ENCODE results near the gene CYSRT1.
A peak's percentile ranks its signal among the peaks of the same experiment; 100 is the strongest.

CYSRT1 gene

DNA sequence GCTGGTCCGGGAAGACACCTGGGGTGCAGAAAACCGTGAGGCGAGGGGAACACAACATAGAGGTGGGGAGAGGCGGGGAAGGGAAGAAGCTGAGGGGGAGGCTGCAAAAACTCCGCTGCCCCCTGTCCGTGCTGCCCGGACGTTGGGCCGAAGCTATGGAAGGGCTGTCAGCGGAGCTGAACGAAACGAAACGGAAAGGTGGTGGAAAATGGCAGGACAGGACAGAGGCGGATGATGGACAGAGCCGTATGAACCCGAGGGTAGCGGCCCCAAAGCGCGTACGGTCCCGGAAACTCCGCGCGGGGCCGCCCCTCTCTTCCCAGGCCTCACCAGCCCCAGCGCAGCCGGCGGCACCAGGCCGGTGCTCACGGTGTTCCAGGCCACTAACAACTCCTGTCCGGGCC lies 36.9 kb upstream of the CYSRT1 start:
- ATAC-seq (ENCODE audit: low read depth) (peak; percentile 5), DNase-seq (ENCODE audit: low spot score) (no peak)
- no peaks in the 10 kb centered on the region for H3K9me3 ChIP-seq (ENCODE audit: severe bottlenecking)
- H3K36me3 ChIP-seq (ENCODE audit: low read depth) = peaks cover 23% of the 10 kb centered on the region
- TF ChIP-seq, protein P1, sequence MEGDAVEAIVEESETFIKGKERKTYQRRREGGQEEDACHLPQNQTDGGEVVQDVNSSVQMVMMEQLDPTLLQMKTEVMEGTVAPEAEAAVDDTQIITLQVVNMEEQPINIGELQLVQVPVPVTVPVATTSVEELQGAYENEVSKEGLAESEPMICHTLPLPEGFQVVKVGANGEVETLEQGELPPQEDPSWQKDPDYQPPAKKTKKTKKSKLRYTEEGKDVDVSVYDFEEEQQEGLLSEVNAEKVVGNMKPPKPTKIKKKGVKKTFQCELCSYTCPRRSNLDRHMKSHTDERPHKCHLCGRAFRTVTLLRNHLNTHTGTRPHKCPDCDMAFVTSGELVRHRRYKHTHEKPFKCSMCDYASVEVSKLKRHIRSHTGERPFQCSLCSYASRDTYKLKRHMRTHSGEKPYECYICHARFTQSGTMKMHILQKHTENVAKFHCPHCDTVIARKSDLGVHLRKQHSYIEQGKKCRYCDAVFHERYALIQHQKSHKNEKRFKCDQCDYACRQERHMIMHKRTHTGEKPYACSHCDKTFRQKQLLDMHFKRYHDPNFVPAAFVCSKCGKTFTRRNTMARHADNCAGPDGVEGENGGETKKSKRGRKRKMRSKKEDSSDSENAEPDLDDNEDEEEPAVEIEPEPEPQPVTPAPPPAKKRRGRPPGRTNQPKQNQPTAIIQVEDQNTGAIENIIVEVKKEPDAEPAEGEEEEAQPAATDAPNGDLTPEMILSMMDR (IDR thresholded peaks at IDR 0.05; ENCODE audit: poor library complexity, severe bottlenecking) = no peak
- no peaks in the 10 kb centered on the region for H3K27me3 ChIP-seq (ENCODE audit: insufficient read depth, poor library complexity, severe bottlenecking)
- peaks cover 5% of the 10 kb centered on the region for H3K4me1 ChIP-seq (ENCODE audit: insufficient read depth, poor library complexity, severe bottlenecking)
- H3K27ac ChIP-seq (ENCODE audit: poor library complexity, severe bottlenecking) = peak overlapping the region; percentile 73
- H3K4me3 ChIP-seq (ENCODE audit: severe bottlenecking) = peak overlapping the region; percentile 52

DNA sequence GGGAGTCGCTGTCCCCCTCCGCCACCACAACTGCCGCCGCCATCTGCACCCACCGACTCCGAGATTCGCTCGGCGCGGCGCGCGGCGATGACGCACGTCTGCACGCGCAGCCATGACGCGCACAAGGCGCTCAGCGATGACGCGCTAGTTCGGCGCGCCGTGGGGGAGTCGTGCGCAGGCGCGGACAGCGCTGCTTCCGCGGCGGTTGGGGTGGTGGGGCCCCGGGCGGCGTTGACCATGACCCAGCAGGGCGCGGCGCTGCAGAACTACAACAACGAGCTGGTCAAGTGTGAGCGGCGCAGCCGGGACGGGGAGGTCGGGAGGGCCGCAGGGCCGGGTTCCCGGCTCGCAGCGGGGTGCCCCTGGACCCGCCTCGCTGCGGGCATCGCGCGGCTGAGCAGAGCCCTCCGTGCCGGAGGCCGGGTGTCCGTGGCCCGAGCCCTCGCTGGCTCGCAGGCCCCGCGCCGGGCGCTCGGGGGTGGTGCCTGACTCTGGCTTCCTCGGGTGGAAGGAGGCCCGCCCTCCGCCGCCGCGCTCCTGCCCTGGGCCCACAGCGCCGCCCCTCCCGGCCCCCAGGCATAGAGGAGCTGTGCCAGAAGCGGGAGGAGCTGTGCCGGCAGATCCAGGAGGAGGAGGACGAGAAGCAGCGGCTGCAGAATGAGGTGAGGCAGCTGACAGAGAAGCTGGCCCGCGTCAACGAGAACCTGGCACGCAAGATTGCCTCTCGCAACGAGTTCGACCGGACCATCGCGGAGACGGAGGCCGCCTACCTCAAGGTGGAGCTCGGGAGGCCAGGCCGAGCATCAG lies 36.3 kb upstream of the CYSRT1 start, which contains the start of the genes ANAPC2 and SSNA1:
Gene ANAPC2, minus strand, starts transcription at position 71 of the 807 bp plus-strand sequence. Its CDS starts 28 bp downstream, at position 43.
Gene SSNA1, plus strand, starts transcription at position 187 of the 807 bp plus-strand sequence. Its CDS starts 51 bp downstream, at position 238.
- H3K27me3 ChIP-seq (ENCODE audit: insufficient read depth, poor library complexity, severe bottlenecking) = no peaks in the 10 kb centered on the region
- peak within 1 kb of the TSS; percentile 52 for H3K4me3 ChIP-seq (ENCODE audit: severe bottlenecking)
- DNase-seq (ENCODE audit: low spot score) = peak; percentile 88
- H3K36me3 ChIP-seq (ENCODE audit: low read depth) = peaks cover 20% of the 10 kb centered on the region
- TF ChIP-seq, protein P1 (IDR thresholded peaks at IDR 0.05; ENCODE audit: poor library complexity, severe bottlenecking) = peak; percentile 72
- peak; percentile 74 for ATAC-seq (ENCODE audit: low read depth)
- H3K4me1 ChIP-seq (ENCODE audit: insufficient read depth, poor library complexity, severe bottlenecking) = peaks cover 5% of the 10 kb centered on the region
- H3K9me3 ChIP-seq (ENCODE audit: severe bottlenecking) = no peaks in the 10 kb centered on the region
- H3K27ac ChIP-seq (ENCODE audit: poor library complexity, severe bottlenecking) = peak within 1 kb of the TSS; percentile 73

DNA sequence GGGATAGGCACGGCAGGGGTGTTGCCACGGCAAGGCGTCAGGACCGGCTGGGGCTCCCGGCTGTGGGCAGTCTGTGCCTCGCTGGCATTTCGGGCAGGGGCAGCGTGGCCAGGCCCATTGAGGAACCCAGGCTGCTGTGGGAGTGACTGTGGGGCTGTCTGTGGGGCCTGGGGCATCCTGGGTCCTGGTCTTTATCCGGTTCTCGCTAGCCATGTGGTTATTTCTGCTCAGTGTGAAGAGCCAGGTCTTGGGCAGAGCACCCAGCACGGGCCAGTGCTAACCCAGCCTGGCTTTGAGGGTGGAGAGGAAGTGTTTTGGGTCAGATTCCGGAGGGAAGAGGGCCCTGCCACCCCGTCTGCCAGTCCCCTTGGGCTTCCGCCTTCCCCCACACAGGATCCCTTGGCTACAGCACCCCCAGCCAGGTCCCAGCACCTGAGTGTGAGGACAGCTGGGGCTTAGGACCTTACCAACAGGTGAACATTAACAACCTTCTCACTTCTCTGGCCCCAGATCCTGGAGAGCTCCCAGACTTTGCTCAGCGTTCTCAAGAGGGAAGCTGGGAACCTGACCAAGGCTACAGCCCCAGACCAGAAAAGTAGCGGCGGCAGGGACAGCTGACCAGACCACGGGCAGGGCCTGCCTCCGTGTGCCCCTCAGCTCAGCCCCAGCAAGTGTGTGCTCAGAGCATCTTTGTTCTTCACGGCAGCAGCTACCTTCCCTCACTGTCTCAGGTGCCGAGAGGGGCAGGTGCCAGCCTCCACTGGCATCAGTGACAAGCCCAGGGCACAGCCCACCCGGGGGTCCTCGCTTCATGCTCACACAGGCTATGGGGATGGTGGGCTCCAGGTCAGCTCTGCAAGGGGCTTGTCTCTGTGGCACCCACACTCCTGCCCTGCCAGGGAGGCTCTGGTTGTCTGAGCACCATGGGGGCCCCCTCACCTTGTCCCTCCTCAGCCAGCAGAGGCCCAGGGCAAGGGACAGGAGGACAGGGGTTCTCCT lies 35.4 kb upstream of the CYSRT1 start:
- H3K27me3 ChIP-seq (ENCODE audit: insufficient read depth, poor library complexity, severe bottlenecking) = no peaks in the 10 kb centered on the region
- H3K27ac ChIP-seq (ENCODE audit: poor library complexity, severe bottlenecking) = peak overlapping the region; percentile 73
- H3K4me3 ChIP-seq (ENCODE audit: severe bottlenecking) = peak overlapping the region; percentile 52
- H3K4me1 ChIP-seq (ENCODE audit: insufficient read depth, poor library complexity, severe bottlenecking) = peaks cover 6% of the 10 kb centered on the region
- DNase-seq (ENCODE audit: low spot score) (no peak), ATAC-seq (ENCODE audit: low read depth) (peak; percentile 13)
- peaks cover 20% of the 10 kb centered on the region for H3K36me3 ChIP-seq (ENCODE audit: low read depth)
- H3K9me3 ChIP-seq (ENCODE audit: severe bottlenecking) = no peaks in the 10 kb centered on the region
- TF ChIP-seq, protein P1 (IDR thresholded peaks at IDR 0.05; ENCODE audit: poor library complexity, severe bottlenecking) = no peak

DNA sequence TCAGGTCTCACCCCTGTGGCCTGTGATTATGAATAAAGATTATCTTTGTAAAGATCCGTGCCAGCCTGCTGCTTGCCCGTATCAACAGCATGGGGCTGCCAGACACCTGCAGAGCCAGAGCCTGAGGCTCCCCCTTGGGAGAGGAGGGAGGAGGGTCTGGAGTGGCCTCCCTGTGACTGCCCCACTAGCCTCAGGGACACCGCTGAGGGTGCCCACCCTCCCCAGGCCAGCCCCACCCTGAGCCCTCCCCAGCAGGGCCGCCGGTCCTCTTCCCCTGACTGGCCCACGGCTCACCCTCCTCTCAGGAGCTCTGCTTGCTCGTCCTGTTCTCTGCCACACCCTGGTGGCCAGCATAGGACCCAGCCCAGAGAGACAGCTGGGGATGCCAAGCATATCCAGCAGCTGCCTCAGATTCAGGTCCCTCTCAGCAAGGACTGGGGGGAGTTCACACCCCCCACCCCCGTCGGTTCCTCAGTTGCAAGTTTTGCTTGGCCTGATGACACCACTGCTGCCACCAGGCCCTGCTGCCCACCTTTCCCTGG lies 34.6 kb upstream of the CYSRT1 start:
- DNase-seq (ENCODE audit: low spot score) (no peak), ATAC-seq (ENCODE audit: low read depth) (no peak)
- H3K4me1 ChIP-seq (ENCODE audit: insufficient read depth, poor library complexity, severe bottlenecking) = peaks cover 14% of the 10 kb centered on the region
- H3K9me3 ChIP-seq (ENCODE audit: severe bottlenecking) = no peaks in the 10 kb centered on the region
- TF ChIP-seq, protein P1 (IDR thresholded peaks at IDR 0.05; ENCODE audit: poor library complexity, severe bottlenecking) = no peak
- H3K27me3 ChIP-seq (ENCODE audit: insufficient read depth, poor library complexity, severe bottlenecking) = no peaks in the 10 kb centered on the region
- H3K4me3 ChIP-seq (ENCODE audit: severe bottlenecking) = no peak overlapping the region
- no peak overlapping the region for H3K27ac ChIP-seq (ENCODE audit: poor library complexity, severe bottlenecking)
- H3K36me3 ChIP-seq (ENCODE audit: low read depth) = peaks cover 20% of the 10 kb centered on the region
